Mammary epithelial cell (primary cell): ENCODE measurements around the gene RGPD6.
"Not testable (repeated sequence)": the region's sequence is repeated elsewhere in the genome, so short reads cannot be mapped to it uniquely, and the experiment has no call there.

Experiments
- CTCF ChIP-seq, 2 donors: IDR thresholded peaks in 1 of 2; conservative IDR thresholded peaks in 1 of 2; 2 replicates each; pipeline ENCODE4 v1.5.1; 2011 to 2012; ENCODE audit warnings: inconsistent platforms in 2 of 2, low read length in 2 of 2, mild to moderate bottlenecking in 2 of 2, control low read depth in 1 of 2, low read depth in 1 of 2; ENCODE audit not compliant: insufficient read depth in 1 of 2; ENCODE audit errors: extremely low read depth in 1 of 2
- EZH2 ChIP-seq: IDR thresholded peaks from 2 replicates; pipeline ENCODE4 v1.6.1; 2012; ENCODE audit warnings: low read length, inconsistent platforms, borderline replicate concordance

- not testable (repeated sequence) for TF ChIP-seq CTCF (conservative IDR thresholded peaks at IDR 0.05 in 1 of 2, IDR thresholded peaks at IDR 0.05 in 1 of 2; ENCODE audit: extremely low read depth in 1 of 2, insufficient read depth in 1 of 2, low read depth in 1 of 2, low read length in 2 of 2); EZH2
These were observed 15.0 kb upstream of the RGPD6 start for GRCh38 chr2:110591973-110592372.
